Dedifferentiated amniotic fluid mesenchymal stem cell (primary cell): ENCODE results near the gene TMEM266.
"Not testable (repeated sequence)": the region's sequence is repeated elsewhere in the genome, so short reads cannot be mapped to it uniquely, and the experiment has no call there.

Source experiments
- DNase-seq: peaks from one replicate; pipeline ENCODE4 v3.0.0-alpha.2; 2016; ENCODE audit errors: extremely low spot score

Gene TMEM266, protein sequence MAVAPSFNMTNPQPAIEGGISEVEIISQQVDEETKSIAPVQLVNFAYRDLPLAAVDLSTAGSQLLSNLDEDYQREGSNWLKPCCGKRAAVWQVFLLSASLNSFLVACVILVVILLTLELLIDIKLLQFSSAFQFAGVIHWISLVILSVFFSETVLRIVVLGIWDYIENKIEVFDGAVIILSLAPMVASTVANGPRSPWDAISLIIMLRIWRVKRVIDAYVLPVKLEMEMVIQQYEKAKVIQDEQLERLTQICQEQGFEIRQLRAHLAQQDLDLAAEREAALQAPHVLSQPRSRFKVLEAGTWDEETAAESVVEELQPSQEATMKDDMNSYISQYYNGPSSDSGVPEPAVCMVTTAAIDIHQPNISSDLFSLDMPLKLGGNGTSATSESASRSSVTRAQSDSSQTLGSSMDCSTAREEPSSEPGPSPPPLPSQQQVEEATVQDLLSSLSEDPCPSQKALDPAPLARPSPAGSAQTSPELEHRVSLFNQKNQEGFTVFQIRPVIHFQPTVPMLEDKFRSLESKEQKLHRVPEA

DNA sequence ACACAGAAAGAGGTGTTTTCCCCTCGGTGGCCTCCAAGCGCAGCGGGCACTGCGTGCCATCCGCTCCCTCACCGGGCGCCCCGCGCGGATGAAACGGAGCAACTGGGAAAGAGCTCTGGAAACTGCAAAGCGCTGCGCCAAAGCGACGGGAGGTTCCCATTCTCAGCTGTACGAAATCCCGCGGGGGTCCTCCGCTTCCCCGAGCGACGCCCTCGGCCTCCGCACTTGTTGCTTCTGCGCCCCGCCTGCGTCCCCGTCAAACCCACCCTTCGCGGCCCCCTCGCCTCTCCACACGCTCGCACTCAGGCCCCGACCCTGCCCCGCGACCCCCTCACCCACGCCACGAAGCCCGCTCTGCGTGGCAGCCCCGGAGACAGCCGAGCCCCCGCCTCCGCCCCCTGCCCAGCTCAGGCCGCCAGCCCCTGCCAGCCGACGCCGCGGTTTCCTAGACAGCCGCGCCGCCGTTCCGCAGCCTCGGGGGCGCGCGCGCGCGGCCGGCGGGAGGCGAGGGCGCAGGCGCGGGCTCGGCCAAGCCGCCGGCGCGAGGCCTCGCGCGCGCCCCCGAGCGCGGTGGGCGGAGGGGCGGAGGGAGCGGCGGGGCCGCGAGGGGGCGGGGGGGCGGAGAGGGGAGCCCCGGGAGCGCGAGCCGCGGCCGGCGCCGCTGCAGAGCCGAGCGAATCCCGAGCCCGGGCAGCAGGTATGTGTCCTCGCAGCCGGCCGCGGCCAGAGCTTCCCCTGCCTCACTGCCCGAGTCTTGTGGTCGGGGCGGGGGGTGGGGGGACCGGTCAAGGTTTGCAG is at the start of gene TMEM266:
TMEM266 (plus strand) TSS at position 666 of the 798 bp plus-strand sequence. CDS start 74,279 bp downstream, outside the sequence.
- DNase-seq: no peak

DNA sequence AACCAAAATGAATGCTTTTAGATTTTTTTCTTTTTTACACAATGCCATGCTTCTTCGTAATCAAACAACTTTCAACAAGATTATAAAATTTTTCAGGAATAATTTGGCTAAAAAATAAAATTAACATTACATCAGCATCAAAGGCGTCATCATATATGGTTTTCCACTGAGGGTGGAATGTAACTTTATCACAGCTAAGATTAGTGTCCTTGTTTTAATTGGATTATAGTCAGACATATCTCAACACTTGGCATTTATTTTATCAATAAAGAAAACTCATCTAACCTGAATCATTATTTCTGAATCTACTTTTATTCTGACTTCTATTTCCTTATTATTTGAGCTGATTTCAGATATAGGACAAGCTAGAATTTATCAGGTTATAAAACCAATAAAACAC is 49.2 kb upstream of the TMEM266 start:
- DNase-seq: no peak

DNA sequence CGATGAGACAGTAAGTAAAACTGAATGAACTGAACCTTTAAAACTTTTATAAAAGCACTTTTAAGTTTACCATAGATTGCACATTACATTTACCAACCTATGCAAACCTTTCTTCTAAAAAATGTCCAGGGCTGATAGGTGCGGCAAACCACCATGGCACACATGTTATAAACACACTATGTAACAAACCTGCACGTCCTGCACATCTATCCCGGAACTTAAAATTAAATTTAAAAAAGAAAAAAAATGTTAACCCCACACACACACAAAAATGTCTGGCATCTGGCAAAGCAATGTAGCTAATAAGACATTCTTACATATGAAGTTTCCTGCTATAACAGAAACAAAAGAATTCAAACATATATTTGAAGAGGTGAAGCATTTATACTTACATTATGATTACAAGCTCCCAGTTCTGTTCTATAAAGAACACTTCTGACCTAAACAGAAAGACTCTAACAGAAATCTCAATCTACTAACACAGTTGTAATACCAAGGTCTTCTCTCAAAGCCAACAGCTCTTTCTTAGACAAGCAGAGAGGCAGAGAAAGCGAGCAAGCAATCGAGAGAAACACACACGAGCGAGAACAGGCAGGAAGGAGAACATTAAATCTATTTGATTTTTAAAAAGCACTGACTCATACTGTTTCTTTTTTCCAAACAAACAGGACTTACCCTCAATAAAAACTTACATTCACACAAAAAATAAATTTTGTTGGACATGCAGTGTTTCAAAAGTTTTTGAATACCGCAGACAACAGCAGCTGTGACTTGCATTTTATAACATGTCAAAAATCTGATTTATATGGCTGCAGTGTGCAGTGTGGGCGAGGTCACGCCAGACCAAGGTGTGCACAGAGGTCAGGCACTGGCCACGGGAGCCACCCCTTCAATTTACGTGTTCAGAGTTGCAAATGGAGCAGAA is 47.9 kb upstream of the TMEM266 start, which contains the start of gene NRG4:
NRG4 (minus strand) TSS at position 798 of the 925 bp plus-strand sequence. CDS start 1,194 bp downstream, outside the sequence.
- no peak for DNase-seq

DNA sequence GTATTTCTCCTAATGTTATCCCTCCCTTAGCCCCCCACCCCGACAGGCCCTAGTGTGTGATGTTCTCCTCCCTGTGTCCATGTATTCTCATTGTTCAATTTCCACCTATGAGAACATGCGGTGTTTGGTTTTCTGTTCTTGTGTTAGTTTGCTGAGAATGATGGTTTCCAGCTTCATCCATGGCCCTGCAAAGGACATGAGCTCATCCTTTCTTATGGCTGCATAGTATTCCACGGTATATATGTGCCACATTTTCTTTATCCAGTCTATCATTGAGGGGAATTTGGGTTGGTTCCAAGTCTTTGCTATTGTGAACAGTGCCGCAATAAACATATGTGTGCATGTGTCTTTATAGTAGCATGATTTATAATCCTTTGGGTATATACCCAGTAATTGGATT is 46.3 kb upstream of the TMEM266 start:
- not testable (repeated sequence) for DNase-seq

DNA sequence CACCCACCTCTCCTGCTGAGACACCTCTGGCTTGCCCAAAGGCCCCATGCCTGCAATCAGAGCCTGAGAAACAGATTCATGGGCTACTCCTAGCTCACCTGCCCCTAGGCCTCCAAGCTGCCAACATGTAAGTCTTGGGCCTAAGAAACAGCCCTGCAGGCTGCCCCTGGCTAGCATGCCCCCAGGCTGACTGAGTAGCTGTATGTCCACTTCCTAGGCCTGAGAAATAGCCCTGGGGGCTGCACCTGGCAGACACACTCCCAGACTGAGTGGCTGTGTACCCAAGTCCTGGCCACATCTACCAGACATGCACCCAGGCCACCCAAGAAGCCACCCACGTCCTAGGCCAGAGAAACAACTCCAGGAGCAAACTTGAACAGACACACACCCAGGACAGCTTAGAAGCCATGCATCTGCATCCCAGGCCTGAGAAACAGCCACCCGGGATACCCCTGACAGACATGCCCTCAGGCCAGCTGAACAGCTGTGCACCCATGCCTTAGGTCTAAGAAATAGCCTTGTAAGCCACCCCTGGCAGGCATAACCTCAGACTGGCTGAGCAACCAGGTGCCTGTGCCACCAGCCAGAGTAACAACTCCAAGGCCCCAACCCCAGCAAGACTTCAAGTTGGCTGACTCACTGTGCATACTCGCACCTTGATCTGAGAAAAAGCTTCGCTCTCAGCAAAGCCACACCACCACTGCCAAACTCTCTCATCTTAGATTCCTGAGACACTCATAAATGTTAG is 35.6 kb upstream of the TMEM266 start:
- no peak for DNase-seq

DNA sequence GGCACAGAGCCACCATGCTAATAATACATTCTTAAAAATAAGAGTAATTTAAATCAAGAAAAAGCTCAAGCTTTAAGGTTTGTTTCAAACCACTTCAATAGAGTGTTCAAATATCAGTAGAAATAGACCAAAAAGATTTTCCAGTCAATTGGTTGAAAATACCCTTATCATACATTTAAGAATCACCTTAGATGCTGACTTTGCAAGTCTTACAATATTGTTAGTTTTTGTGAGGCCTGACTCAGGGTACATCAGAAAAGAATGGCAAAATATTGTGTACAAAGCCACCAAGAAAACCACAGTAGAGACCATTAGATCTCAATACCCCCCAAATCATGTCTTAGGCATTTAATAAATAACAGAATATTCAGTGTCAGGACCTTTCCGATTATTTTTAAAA is 27.7 kb upstream of the TMEM266 start:
- DNase-seq: no peak

DNA sequence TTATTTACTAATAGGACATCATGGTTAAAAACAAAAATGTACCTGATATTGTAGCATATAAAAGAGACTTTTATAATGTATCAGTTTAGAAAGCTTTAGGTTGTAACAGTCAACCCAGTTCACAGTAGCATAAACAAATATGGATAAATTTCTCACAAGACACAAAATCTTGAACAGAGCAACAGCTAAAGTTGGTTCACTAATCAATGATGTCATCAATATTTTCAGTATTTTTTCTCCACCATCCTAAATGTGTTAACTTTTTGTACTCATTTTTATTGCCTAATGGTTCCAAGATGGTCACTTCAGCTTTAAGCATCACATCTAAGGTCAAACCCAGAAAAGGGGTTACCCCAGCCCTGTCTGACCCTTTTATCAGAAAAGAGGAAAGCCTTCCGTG is 26.3 kb upstream of the TMEM266 start:
- DNase-seq: no peak

DNA sequence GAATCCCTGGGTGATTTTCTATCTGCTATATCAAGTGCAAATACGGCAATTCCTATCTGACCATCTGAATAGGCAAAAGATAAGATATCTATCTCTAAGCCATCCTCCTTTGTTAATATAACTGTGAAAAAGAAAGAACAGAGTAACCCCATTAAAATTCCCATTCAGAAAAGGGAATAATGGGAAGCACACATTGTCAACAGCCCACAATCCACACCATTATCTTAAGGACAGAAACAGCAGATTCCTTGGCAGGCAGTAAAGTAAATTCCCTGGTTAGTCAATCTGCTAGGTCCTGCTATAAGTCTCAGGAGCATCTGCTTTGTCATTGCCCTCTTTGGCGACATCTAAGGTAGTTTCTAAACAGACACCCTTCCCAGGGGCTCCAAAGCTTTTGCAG is 25.7 kb upstream of the TMEM266 start:
- no peak for DNase-seq

DNA sequence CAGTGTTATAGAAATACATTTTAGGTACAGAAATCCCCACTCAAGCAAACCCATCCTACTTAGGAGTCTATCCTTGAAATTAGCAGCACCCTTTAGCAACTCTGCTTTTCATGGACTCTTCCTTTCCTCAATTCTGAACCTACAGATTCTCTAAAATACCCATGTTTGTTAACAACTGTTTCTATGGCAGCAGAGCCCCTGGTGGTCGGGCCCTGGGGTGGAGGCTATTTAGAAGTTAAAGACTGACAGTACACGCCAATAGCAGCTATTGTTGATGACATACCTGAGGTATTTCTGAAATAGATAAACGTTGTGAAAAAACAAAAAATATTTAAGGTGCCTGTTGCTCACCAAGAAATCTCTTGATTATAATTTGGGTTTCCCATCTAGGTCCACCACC is 24.2 kb upstream of the TMEM266 start:
- no peak for DNase-seq

DNA sequence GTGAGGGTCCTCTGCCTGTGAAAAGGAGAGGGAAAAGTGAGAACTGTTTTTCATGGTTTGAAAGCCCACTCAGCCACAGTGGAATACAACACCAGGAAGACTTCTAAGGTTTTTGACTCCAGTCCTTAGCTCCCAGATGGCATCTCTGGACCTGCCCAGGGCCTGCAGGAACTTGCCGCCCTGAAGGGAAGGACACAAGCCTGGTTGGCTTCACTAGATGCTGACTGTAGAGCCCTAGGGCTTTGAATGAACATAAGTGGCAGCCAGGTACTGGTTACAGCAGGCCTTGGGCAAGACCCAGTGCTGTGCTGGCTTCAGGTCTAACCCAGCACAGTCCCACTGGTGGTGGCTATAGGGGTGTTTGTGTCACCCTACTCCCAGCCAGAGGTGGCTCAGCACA is 21.3 kb upstream of the TMEM266 start:
- no peak for DNase-seq

DNA sequence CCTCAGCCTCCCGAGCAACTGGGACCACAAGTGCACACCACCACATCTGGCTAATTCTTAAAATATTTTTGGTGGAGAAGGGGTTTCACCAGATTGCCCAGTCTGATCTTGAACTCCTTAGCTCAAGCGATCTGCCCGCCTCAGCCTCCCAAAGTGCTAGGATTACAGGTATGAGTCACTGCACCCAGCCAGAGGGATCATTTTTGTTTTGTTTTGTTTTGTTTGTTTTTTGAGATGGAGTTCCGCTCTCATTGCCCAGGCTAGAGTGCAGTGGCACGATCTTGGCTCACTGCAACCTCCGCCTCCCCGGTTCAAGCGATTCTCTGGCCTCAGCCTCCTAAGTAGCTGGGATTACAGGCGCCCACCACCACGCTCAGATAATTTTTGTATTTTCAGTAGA is 5.6 kb upstream of the TMEM266 start:
- not testable (repeated sequence) for DNase-seq

DNA sequence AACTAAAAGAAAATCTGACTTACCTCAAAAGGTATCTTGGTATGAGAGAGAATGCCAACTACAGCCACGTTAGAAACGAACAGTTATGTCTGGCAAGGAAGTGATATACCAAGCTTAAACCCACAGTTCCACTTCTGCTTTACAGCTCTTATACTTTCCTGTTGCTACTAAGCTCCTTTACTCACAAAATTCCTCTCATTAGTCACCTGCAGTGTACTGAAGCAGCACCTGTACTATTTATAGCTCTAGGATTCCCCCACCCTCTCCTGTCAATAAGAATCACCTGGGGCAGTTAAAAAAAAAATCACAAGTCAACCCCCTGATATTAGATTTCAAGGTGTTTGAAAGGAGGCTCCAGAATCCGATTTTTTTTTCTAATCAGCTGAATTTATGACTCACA is 2.9 kb upstream of the TMEM266 start:
- no peak for DNase-seq

DNA sequence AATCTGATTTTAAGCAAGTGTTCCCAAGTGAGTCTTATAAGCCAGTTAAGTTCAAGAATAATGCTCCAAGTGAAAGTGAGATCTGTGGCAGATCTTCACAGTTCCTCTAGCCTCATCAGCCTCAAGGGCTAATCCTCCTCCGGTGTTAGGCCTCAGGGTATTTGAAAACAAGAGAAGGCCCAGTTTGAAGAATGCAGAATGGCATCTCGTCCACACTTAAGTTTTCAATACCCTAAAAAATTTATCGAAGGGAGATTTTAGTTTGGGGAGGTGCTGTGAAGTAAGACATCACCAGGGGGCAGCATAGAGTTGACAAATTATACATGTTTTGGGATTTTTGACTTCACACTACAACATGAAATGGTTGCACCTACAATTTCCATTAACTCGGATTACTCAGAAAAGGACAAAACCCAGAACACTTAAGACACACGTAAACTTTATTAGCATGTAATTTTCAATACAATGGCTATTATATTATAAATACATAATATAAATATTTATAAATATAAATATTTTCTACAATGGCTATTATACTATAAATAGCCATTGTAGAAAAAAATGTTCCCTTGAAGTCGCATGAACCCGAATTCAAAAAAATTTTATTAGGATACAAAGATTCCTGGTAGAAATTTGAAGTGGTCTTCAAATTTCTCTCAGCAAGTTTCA is 2.3 kb upstream of the TMEM266 start:
- peak; percentile 46 for DNase-seq

DNA sequence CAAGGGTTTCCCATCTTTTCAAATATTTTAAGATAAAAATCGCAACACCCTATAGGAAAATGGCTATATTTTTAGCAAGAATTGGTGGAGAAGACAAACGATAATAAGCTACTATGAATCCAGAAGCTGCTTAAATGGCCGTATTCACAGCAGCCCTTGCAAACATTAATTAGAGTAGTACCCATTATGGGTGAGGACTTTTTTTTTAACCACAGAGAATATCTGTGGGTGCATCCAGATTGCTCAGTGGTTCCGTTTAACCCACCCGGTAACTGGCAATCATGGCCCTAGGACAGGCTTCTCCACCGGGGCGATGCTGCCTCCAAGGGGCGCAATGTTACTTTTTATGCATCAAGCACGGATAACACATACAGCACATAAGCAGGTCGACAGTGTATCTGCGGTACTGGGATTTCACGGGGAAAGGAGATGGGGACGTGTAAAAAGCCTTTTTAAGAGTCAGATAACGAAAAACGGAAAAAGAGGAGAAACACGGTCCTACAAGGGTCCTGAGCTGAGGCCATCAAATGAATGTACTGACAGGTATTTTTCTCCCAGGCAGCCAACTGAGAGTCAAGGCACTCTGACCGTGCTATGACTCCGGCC is 968 bp upstream of the TMEM266 start:
- no peak for DNase-seq

DNA sequence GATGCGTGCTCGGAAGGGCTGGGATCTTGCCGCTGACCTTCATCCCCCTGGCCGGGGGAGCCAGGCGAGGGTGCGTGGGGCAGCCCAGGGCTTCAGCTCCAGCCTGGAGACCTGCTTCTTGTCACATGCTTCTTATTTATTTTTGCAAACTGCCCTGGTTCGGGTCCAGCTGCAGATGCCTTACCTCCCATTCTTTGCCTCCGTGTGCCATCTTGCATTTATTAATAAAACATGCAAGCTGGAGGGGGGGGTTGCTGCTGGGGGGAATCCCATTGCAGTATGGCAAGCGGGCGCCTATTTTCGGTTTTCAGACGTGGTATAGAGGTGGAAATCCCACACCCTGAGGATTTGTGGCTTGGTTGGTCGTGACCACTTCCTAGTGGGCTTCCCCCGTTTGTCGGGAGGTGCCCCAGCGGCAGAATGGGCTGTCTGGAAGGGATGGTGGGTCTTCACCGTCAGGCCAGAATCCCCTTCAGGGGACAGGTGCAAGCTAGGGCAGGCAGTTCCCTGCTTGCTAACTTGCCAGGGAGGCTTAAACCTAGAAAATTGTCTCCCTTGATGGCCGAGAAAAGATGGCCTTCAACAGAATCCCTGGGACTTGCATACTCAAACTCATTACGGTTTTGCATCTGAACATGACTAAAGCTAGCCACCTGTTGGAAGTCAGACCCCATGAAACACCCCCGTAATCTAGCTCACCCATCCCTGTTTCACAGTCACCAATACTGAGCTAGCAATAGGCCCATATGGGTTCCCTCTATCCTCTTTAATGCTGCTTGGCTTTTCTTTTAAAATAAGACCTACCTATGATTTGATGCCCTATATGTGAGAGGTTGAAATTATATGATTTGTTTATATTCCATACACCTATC is 569 bp downstream of the TMEM266 start:
- DNase-seq: no peak

DNA sequence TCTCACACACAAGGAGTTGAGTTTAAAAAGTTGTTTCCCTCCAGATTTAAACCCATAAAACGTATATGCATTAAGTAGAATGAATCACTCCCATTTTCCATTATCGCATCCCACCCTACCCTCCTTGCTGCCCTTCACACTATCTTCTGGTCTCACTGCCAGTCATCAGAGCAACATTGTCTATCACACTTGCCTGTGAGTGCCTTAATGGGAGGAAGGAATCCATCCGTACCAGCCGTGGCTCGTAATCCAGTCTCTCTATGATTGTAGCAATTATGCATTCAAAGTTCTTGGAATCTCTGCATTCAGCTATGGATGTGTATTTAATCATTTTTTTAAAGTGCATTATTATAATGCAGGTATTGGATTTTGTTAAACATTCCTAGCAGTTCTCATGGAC is 1.9 kb downstream of the TMEM266 start:
- DNase-seq: no peak

DNA sequence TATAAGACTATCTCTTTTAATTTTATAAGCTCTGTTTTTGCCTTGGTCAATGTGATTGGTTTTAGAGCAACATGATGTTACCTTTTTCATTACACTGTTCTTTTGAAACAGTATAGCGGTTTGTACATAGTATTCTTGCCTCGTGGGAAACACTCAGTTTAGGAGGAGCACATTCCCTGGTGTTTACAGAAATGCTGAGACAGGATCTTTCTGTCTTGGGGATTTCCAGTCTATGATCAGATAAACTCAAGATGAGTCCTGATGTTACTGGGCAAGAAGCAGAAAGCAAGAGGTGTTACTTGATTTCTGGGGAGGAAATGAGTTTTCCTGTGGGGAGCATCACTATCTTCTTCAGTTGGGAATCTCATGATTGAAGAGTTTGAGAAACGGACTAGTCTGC is 2.5 kb downstream of the TMEM266 start:
- no peak for DNase-seq

DNA sequence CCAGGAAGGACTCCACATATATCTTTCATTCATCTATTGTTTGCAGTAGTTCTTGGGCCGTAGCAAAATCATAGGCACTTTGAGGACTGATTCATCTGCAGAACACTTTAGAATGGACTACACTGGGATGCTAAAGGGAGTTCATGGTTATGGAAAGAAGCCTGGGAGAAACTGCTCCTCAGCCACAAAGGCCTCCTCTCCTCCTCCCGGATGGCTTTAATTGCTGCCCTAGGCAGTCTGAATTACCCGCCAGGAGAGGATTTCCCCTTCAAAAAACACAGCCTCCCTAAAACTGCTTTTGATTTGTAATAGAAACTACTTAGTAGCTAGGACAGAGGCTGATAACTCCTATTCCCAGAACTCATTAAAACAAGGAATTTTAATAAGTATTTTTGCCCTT is 4.6 kb downstream of the TMEM266 start:
- DNase-seq: no peak

DNA sequence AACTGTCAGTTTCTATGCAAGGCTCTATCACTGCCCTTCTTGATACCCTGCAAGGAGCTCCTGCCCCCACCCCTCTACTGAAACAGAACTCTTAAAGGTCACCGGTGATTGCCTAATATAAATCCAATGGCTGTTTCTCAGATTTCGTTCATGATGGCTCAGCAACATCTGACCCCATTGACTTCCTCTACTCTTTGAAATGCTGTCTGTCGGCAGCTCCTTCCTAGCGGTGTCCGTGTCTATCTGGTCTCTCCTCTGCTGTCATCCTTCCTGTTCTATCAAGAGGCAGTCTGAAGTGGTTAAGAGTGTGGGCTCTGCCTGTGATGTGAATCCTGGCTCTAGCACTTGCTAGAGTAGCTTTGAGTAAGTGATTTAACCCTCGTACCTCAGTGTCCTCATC is 5.5 kb downstream of the TMEM266 start:
- no peak for DNase-seq
